ENCODE data around the gene HEMGN.

Gene HEMGN

DNA sequence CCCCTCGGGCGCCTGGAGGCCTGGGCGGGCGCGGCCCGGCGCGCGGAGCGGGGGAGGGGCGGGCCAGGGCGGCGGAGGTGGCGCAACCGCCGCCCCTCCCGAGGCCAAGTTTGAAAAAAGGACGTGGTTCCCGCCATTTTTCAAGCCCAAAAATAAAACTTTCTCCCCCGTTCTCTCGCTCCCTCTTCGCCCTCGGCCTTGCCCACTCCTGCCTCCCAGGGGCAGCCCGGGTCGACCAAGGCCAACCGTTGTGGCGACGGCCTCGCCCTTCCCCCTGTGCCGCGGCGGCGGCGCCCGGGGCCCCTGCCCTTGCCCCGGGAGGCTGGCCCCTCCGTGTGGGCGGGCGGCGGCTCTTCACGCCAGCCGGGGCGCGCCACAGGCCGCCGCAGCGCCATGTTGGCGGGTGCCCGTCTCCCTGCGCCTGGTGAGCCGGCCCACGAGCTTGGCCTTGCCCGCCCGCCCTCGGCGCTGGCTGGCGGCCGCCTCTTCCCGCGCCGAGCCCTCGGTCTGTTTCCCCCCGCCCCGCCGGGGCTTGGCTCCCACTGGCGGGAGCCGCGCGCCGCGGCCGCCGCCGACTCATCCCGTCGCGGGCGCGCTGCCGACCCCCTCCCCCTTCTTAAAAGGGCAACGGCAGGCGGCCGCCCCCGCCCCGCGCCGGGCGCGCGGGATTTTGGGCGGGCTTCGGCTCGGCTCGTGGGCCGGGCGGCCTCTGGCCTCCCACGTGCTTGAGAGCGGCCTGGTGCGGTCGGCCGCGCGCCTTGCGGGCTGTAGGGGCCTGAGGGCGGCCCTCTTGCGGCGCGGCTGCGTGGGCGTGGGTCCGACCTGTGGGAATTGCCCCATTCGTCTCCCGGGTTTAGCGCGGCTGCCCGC lies 46.5 kb upstream of the HEMGN start:
- TF ChIP-seq POLR2AphosphoS5 (IDR thresholded peaks at IDR 0.05; ENCODE audit: low read depth) = peak; percentile 43; the same call in 1 of the 2 replicates
- TF ChIP-seq, protein P1, sequence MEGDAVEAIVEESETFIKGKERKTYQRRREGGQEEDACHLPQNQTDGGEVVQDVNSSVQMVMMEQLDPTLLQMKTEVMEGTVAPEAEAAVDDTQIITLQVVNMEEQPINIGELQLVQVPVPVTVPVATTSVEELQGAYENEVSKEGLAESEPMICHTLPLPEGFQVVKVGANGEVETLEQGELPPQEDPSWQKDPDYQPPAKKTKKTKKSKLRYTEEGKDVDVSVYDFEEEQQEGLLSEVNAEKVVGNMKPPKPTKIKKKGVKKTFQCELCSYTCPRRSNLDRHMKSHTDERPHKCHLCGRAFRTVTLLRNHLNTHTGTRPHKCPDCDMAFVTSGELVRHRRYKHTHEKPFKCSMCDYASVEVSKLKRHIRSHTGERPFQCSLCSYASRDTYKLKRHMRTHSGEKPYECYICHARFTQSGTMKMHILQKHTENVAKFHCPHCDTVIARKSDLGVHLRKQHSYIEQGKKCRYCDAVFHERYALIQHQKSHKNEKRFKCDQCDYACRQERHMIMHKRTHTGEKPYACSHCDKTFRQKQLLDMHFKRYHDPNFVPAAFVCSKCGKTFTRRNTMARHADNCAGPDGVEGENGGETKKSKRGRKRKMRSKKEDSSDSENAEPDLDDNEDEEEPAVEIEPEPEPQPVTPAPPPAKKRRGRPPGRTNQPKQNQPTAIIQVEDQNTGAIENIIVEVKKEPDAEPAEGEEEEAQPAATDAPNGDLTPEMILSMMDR (IDR thresholded peaks at IDR 0.05; ENCODE audit: insufficient read depth, low read length) = no peak
- Histone ChIP-seq H3K27ac (replicated peaks) (peak overlapping the region; percentile 100), H3K4me3 (replicated peaks; ENCODE audit: insufficient read depth, low read length) (peak overlapping the region; percentile 48), H3K27me3 (ENCODE audit: insufficient read depth, poor library complexity, severe bottlenecking) (no peaks in the 10 kb centered on the region)
- peak in 1 of 2 experiments; percentile 64 for DNase-seq (ENCODE audit: low read depth in 1 of 2, low spot score in 1 of 2)

DNA sequence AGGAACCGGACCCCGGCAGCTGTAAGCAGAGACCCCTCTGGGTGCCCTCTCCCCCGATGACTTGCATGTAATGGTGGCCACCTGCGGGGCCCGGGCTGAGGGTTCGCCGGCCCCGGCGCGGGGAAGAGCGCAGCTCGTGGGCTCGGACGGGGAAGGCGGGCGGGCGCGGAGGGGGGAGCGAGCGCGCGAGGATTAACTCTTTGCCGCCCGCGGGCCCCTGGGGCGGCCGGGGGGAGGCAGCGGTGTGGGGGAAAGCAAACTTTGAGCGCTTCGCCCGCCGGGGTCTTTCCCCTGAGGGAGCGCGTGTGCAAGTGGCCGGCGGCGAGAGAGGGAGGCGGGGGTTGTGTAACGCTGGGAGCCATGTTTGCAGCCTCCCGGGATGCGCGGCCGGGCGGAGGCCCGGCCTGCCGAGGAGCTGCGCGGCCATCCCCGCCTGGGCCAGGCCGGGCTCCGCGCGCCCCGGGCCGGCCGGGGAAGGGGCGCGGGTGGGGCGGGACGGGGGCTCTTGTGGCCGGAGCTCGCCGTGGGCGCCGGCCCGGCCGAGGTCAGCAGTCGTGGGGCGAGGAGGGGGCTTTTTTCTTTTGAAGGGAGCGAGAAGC lies 45.7 kb upstream of the HEMGN start:
- Histone ChIP-seq H3K27me3 (ENCODE audit: insufficient read depth, poor library complexity, severe bottlenecking) (no peaks in the 10 kb centered on the region), H3K4me3 (replicated peaks; ENCODE audit: insufficient read depth, low read length) (peak overlapping the region; percentile 48), H3K27ac (replicated peaks) (peak overlapping the region; percentile 100)
- DNase-seq (ENCODE audit: low read depth in 1 of 2, low spot score in 1 of 2) = no peak
- TF ChIP-seq, protein P1 (IDR thresholded peaks at IDR 0.05; ENCODE audit: insufficient read depth, low read length) = no peak
- TF ChIP-seq, protein P2, sequence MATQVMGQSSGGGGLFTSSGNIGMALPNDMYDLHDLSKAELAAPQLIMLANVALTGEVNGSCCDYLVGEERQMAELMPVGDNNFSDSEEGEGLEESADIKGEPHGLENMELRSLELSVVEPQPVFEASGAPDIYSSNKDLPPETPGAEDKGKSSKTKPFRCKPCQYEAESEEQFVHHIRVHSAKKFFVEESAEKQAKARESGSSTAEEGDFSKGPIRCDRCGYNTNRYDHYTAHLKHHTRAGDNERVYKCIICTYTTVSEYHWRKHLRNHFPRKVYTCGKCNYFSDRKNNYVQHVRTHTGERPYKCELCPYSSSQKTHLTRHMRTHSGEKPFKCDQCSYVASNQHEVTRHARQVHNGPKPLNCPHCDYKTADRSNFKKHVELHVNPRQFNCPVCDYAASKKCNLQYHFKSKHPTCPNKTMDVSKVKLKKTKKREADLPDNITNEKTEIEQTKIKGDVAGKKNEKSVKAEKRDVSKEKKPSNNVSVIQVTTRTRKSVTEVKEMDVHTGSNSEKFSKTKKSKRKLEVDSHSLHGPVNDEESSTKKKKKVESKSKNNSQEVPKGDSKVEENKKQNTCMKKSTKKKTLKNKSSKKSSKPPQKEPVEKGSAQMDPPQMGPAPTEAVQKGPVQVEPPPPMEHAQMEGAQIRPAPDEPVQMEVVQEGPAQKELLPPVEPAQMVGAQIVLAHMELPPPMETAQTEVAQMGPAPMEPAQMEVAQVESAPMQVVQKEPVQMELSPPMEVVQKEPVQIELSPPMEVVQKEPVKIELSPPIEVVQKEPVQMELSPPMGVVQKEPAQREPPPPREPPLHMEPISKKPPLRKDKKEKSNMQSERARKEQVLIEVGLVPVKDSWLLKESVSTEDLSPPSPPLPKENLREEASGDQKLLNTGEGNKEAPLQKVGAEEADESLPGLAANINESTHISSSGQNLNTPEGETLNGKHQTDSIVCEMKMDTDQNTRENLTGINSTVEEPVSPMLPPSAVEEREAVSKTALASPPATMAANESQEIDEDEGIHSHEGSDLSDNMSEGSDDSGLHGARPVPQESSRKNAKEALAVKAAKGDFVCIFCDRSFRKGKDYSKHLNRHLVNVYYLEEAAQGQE (IDR thresholded peaks at IDR 0.05; ENCODE audit: insufficient replicate concordance, low read depth) = no peak
- no peak for TF ChIP-seq GABPA (IDR thresholded peaks at IDR 0.05; ENCODE audit: low read depth)
- no peak for TF ChIP-seq SPI1 (IDR thresholded peaks at IDR 0.05; ENCODE audit: borderline replicate concordance, low read depth)
- TF ChIP-seq POLR2AphosphoS5 (IDR thresholded peaks at IDR 0.05; ENCODE audit: low read depth) = peak; percentile 8; the same call in 1 of the 2 replicates

DNA sequence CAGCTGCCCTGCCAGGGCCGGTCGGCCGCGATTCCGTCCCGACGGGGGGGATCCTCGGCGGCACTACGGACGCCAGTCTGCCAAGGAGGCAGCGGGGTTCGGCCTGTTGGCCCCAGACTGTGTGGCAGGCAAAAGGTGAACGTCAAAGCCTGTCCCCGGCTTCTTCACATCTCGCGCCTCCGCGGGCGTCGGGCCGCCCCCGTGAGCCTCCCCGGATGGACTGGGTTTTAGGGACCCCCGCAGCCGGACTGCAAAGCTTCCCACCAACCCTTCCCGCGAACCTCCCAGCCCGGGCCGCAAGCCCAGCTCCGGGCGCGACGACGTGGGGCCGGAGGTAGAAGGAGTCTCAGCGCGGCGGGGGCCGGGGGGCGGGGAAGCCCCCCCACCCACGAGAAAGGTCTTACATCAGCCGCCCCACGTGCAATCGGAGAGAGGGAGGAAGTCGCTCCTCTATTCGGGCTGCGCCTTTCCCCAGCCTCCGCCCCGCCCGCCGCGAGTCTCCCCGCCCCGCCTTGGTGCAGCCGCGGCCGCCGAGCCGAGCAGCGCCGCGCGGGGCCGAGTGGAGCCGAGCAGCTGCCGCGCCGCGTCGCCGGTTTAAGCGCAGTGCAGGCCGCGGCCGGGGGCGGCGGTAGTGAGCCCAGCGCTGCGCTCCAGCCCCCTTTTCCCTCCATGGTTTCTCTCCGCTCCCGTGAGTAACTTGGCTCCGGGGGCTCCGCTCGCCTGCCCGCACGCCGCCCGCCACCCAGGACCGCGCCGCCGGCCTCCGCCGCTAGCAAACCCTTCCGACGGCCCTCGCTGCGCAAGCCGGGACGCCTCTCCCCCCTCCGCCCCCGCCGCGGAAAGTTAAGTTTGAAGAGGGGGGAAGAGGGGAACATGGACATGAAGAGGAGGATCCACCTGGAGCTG lies 45.0 kb upstream of the HEMGN start, which contains the start of gene ANP32B:
ANP32B (plus strand) TSS at position 659 of the 906 bp plus-strand sequence; CDS start at position 874, 215 bp downstream.
- TF ChIP-seq GABPA (IDR thresholded peaks at IDR 0.05; ENCODE audit: low read depth) (no peak), POLR2AphosphoS5 (IDR thresholded peaks at IDR 0.05; ENCODE audit: low read depth) (no peak), SPI1 (IDR thresholded peaks at IDR 0.05; ENCODE audit: borderline replicate concordance, low read depth) (peak; percentile 78; the same call in 1 of the 2 replicates)
- TF ChIP-seq, protein P1 (IDR thresholded peaks at IDR 0.05; ENCODE audit: insufficient read depth, low read length) = peak; percentile 67
- TF ChIP-seq, protein P2 (IDR thresholded peaks at IDR 0.05; ENCODE audit: insufficient replicate concordance, low read depth) = no peak
- peak; percentile 87 to 94 for DNase-seq (ENCODE audit: low read depth in 1 of 2, low spot score in 1 of 2)
- Histone ChIP-seq H3K27ac (replicated peaks) (peak within 1 kb of the TSS; percentile 100), H3K4me3 (replicated peaks; ENCODE audit: insufficient read depth, low read length) (peak within 1 kb of the TSS; percentile 51), H3K27me3 (ENCODE audit: insufficient read depth, poor library complexity, severe bottlenecking) (no peaks in the 10 kb centered on the region)
